ENCODE measurements around the gene LYSMD1.

GRCh38 chr1:151187205-151187604 lies 21.5 kb upstream of the LYSMD1 start:
- TF ChIP-seq, protein P1, sequence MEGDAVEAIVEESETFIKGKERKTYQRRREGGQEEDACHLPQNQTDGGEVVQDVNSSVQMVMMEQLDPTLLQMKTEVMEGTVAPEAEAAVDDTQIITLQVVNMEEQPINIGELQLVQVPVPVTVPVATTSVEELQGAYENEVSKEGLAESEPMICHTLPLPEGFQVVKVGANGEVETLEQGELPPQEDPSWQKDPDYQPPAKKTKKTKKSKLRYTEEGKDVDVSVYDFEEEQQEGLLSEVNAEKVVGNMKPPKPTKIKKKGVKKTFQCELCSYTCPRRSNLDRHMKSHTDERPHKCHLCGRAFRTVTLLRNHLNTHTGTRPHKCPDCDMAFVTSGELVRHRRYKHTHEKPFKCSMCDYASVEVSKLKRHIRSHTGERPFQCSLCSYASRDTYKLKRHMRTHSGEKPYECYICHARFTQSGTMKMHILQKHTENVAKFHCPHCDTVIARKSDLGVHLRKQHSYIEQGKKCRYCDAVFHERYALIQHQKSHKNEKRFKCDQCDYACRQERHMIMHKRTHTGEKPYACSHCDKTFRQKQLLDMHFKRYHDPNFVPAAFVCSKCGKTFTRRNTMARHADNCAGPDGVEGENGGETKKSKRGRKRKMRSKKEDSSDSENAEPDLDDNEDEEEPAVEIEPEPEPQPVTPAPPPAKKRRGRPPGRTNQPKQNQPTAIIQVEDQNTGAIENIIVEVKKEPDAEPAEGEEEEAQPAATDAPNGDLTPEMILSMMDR (IDR thresholded peaks at IDR 0.05), result no peak
- TF ChIP-seq POLR2A (IDR thresholded peaks at IDR 0.05), result no peak

Measured in thyroid gland (tissue), 4 donors.